Measurements from ENCODE around the gene CRYZL1.

The CRYZL1 gene

DNA sequence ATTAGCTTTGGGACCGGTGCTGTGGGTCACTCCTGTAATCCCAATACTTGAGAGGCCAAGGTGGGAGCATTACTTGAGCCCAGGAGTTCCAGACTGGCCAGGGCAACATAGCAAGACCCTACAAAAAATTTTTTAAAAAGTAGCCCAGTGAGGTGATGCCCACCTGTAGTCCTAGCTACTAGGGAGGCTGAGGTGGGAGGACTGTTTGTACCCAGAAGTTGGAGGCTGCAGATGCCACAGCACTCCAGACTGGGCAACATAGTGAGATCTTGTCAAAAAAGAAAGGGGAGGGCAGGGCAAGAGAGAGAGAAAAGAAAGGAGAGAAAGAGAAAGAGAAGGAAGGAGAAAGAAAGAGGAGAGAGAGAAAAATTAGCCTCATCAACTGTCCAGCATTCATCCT, 7.0 kb upstream of the CRYZL1 start:
- H3K9me3 ChIP-seq (ENCODE audit: severe bottlenecking) = no peaks in the 10 kb centered on the region
- no peak overlapping the region for H3K4me3 ChIP-seq (ENCODE audit: low read depth, low read length)
- no peaks in the 10 kb centered on the region for H3K27me3 ChIP-seq (ENCODE audit: insufficient read depth, low read depth, severe bottlenecking)
- TF ChIP-seq, protein P1, sequence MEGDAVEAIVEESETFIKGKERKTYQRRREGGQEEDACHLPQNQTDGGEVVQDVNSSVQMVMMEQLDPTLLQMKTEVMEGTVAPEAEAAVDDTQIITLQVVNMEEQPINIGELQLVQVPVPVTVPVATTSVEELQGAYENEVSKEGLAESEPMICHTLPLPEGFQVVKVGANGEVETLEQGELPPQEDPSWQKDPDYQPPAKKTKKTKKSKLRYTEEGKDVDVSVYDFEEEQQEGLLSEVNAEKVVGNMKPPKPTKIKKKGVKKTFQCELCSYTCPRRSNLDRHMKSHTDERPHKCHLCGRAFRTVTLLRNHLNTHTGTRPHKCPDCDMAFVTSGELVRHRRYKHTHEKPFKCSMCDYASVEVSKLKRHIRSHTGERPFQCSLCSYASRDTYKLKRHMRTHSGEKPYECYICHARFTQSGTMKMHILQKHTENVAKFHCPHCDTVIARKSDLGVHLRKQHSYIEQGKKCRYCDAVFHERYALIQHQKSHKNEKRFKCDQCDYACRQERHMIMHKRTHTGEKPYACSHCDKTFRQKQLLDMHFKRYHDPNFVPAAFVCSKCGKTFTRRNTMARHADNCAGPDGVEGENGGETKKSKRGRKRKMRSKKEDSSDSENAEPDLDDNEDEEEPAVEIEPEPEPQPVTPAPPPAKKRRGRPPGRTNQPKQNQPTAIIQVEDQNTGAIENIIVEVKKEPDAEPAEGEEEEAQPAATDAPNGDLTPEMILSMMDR (IDR thresholded peaks at IDR 0.05; ENCODE audit: low read depth, low read length) = no peak
- no peak overlapping the region for H3K27ac ChIP-seq
- DNase-seq = no peak
- no peaks in the 10 kb centered on the region; the same call in 1 of the 2 replicates for H3K36me3 ChIP-seq

- H3K9me3 ChIP-seq (ENCODE audit: severe bottlenecking) = no peaks in the 10 kb centered on the region
- DNase-seq = no peak
- H3K27ac ChIP-seq = no peak overlapping the region
- no peak overlapping the region for H3K4me3 ChIP-seq (ENCODE audit: low read depth, low read length)
- TF ChIP-seq, protein P1 (IDR thresholded peaks at IDR 0.05; ENCODE audit: low read depth, low read length) = no peak
- no peaks in the 10 kb centered on the region for H3K27me3 ChIP-seq (ENCODE audit: insufficient read depth, low read depth, severe bottlenecking)
- no peaks in the 10 kb centered on the region; the same call in 1 of the 2 replicates for H3K36me3 ChIP-seq
Measured at GRCh38 chr21:33647587-33647986, 6.0 kb upstream of the CRYZL1 start.

DNA sequence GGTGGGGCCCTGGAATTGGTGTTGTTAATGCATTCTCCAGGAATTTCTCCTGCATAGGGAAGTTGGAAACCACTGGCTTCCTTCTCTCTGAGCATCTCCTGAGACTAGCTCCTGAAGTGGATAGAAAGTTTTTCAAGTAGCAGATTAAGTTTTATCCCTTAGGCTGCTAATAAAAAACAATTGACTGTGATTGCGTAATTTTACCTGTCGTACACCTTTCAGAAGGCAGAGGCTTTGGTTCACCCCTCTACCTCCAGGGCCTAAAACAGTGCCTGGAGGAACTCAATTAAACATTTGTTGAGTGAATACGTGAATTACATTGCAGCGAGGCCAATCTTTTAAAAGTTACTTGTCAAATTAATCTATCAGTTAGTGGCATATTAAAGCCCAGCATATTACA, 4.2 kb upstream of the CRYZL1 start:
- Histone ChIP-seq H3K4me3 (ENCODE audit: low read depth, low read length) (no peak overlapping the region), H3K9me3 (ENCODE audit: severe bottlenecking) (no peaks in the 10 kb centered on the region), H3K27me3 (ENCODE audit: insufficient read depth, low read depth, severe bottlenecking) (no peaks in the 10 kb centered on the region), H3K27ac (no peak overlapping the region), H3K36me3 (no peaks in the 10 kb centered on the region; the same call in 1 of the 2 replicates)
- DNase-seq = no peak
- TF ChIP-seq, protein P1 (IDR thresholded peaks at IDR 0.05; ENCODE audit: low read depth, low read length) = no peak

DNA sequence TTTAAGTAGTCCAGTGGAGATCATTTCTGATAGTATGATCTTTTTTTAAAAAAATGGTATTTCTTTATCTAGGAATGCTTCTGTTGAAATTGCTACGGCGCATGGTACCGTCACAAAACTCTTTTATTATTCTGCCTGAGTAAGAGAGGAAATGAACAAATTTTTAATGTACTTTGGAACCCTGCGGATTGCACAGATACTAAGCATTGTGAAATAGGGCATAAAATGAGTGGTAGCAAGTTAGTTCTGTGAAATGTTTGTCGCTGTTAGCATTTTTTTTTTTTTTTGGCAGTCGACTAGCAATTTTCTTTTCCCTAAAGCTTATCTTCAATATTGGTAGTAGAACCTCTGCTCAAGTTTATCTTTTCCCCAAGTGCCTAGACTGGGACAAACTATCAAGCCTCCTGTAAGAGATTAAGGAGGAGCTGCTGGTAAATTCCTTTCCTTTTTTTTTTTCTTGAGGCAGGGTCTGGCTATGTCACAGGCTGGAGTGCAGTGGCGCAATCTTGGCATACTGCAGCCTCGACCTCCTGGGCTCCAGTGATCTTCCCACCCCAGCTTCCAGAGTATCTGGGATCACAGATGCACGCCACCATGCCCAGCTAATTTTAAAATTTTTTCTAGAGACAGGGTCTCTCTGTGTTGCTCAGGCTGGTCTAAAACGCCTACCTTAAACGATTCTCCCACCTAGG, 3.0 kb upstream of the CRYZL1 start:
- H3K27me3 ChIP-seq (ENCODE audit: insufficient read depth, low read depth, severe bottlenecking) = no peaks in the 10 kb centered on the region
- H3K27ac ChIP-seq = no peak overlapping the region
- no peak for DNase-seq
- H3K9me3 ChIP-seq (ENCODE audit: severe bottlenecking) = no peaks in the 10 kb centered on the region
- no peak overlapping the region for H3K4me3 ChIP-seq (ENCODE audit: low read depth, low read length)
- H3K36me3 ChIP-seq = peaks cover 4% of the 10 kb centered on the region
- TF ChIP-seq, protein P1 (IDR thresholded peaks at IDR 0.05; ENCODE audit: low read depth, low read length) = no peak

DNA sequence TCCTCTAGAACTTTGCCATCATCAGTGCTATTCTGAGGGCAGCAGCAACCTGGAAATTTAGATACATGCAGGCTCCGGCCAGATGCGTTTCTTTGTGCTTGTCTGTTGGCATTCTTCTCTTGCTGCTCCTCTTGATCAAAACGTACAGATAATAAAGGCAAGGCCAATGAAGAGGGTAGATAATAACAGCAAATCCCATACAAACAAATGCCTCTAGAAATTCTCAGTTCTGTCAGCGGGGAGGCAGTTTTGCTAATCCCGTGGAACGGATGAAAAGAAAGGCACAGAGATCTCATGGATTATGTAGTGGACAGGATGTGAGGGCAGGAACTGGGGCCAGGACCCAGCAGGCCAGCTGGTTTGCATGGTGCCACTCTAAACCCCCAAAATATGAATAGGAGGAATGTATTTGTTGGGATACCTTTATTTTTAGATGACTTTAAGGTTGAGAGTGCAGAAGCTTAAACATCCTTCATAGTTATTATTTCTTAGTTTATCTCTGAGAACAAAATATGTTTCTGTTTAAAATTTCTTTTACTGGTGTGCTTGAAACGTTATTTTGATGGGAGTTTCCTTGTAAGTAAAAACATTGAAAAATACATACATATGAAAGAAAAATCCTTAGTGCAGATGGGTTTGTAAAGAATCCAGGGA, 2.2 kb upstream of the CRYZL1 start:
- H3K36me3 ChIP-seq = peaks cover 7% of the 10 kb centered on the region
- H3K27ac ChIP-seq = peak overlapping the region; percentile 83
- H3K4me3 ChIP-seq (ENCODE audit: low read depth, low read length) = peak overlapping the region; percentile 96
- TF ChIP-seq, protein P1 (IDR thresholded peaks at IDR 0.05; ENCODE audit: low read depth, low read length) = no peak
- peak; percentile 57 for DNase-seq
- no peaks in the 10 kb centered on the region for H3K27me3 ChIP-seq (ENCODE audit: insufficient read depth, low read depth, severe bottlenecking)
- H3K9me3 ChIP-seq (ENCODE audit: severe bottlenecking) = no peaks in the 10 kb centered on the region
